Left forelimb (tissue), 1 donor: ENCODE measurements around the gene VASN.
"Not testable (repeated sequence)": the region's sequence is repeated elsewhere in the genome, so short reads cannot be mapped to it uniquely, and the experiment has no call there.

Experiments used
- DNase-seq: peaks from one replicate; pipeline ENCODE4 v3.0.0-alpha.2; 2018; ENCODE audit warnings: low spot score

Gene VASN

GRCh38 chr16:4371357-4372000 is at the start of gene VASN:
Gene VASN, plus strand, starts transcription at chr16:4371848. Its CDS starts 9,030 bp downstream, at chr16:4380878.
- peak; percentile 89 for DNase-seq

- DNase-seq: peak; percentile 64
These were observed 49.3 kb upstream of the VASN start for GRCh38 chr16:4322121-4323052.

GRCh38 chr16:4323071-4323844 is 48.4 kb upstream of the VASN start:
- peak; percentile 66 for DNase-seq

- peak; percentile 70 for DNase-seq
These were observed 47.7 kb upstream of the VASN start for GRCh38 chr16:4323845-4324488.

- DNase-seq: peak; percentile 75
These were observed 47.0 kb upstream of the VASN start for GRCh38 chr16:4324492-4325252.

GRCh38 chr16:4325253-4325758 is 46.3 kb upstream of the VASN start:
- peak; percentile 64 for DNase-seq

GRCh38 chr16:4327386-4328045 is 44.1 kb upstream of the VASN start:
- peak; percentile 68 for DNase-seq

- DNase-seq: peak; percentile 80
These were observed 43.4 kb upstream of the VASN start for GRCh38 chr16:4328046-4328781.

- no peak for DNase-seq
These were observed 42.6 kb upstream of the VASN start for GRCh38 chr16:4328782-4329775.

- DNase-seq: no peak
These were observed 41.3 kb upstream of the VASN start for GRCh38 chr16:4330277-4330874.

GRCh38 chr16:4332083-4332482 is 39.6 kb upstream of the VASN start:
- DNase-seq: no peak

- DNase-seq: no peak
These were observed 38.9 kb upstream of the VASN start for GRCh38 chr16:4332623-4333307.

- no peak for DNase-seq
These were observed 38.4 kb upstream of the VASN start for GRCh38 chr16:4333308-4333638.

- DNase-seq: not testable (repeated sequence)
These were observed 37.9 kb upstream of the VASN start for GRCh38 chr16:4333714-4334113.

GRCh38 chr16:4334724-4335495 is 36.7 kb upstream of the VASN start:
- no peak for DNase-seq

GRCh38 chr16:4336701-4337539 is 34.7 kb upstream of the VASN start:
- no peak for DNase-seq
